ENCODE results near the gene PDLIM1. TPM values are rescaled to one million over a fixed set of nuclear protein-coding genes. Genes with fewer than 3 reads are reported as not detected.

The PDLIM1 gene
- total and polyA plus RNA-seq, 2 of the 8 experiments (the other 6 are each of a cell fraction or from before 2014, with no cell fraction given), result 169 to 245 TPM

GRCh38 chr10:95279042-95279820 is 11.6 kb downstream of the PDLIM1 start:
- Histone ChIP-seq H2AFZ (ENCODE audit: low read length) (no peak overlapping the region), H4K8ac (ENCODE audit: extremely low read depth, insufficient read depth, low read length) (no peak overlapping the region), H3K4me2 (ENCODE audit: insufficient read depth in 1 of 2, low read depth in 2 of 2, low read length in 2 of 2) (peak overlapping the region in 1 of 2 experiments; percentile 39; a peak in 1 of 4 replicates), H3K4me1 (replicated peaks in 1 of 4; ENCODE audit: control insufficient read depth in 3 of 4, insufficient read depth in 4 of 4, low read length in 3 of 4) (peaks cover 0 to 17% (median 5%) of the 10 kb centered on the region in 4 experiments; a peak in 3 of 7 replicates), H3K14ac (ENCODE audit: insufficient read length) (no peak overlapping the region), H3K36me3 (ENCODE audit: control insufficient read depth in 2 of 4, insufficient read depth in 4 of 4, low read length in 3 of 4) (no peaks in the 10 kb centered on the region), H3K79me1 (ENCODE audit: low read depth, low read length) (peaks cover 7% of the 10 kb centered on the region), H3K27ac (ENCODE audit: low read depth, low read length) (no peak overlapping the region), H3K79me2 (ENCODE audit: control insufficient read depth in 1 of 2, insufficient read depth in 2 of 2, low read length in 2 of 2) (peaks cover 26 to 97% of the 10 kb centered on the region in 2 experiments), H3K23ac (ENCODE audit: insufficient read length) (no peak overlapping the region), H2BK12ac (ENCODE audit: low read depth, low read length) (no peak overlapping the region), H4K91ac (replicated peaks; ENCODE audit: insufficient read length, low read length) (no peak overlapping the region), H3K4ac (replicated peaks; ENCODE audit: insufficient read length, low read depth, low read length) (no peak overlapping the region), H3K56ac (replicated peaks; ENCODE audit: insufficient read length, low read depth, low read length) (no peak overlapping the region), H2BK5ac (ENCODE audit: low read depth, low read length) (no peak overlapping the region), H3K27me3 (replicated peaks in 1 of 4; ENCODE audit: control insufficient read depth in 3 of 4, extremely low read depth in 1 of 4, insufficient read depth in 3 of 4, low read length in 3 of 4) (no peaks in the 10 kb centered on the region), H2BK20ac (ENCODE audit: low read length) (no peak overlapping the region), H2BK15ac (ENCODE audit: low read length) (no peak overlapping the region), H2BK120ac (replicated peaks; ENCODE audit: low read depth, low read length) (no peak overlapping the region), H3K23me2 (ENCODE audit: low read depth, low read length) (no peaks in the 10 kb centered on the region), H4K5ac (ENCODE audit: insufficient read length, low read depth, low read length) (no peak overlapping the region), H3K4me3 (ENCODE audit: extremely low read depth in 1 of 4, insufficient read depth in 2 of 4, low read depth in 3 of 4, low read length in 4 of 4) (no peak overlapping the region), H4K20me1 (replicated peaks in 1 of 2; ENCODE audit: control insufficient read depth in 1 of 2, insufficient read depth in 2 of 2, low read length in 2 of 2) (peaks cover 0 to 4% of the 10 kb centered on the region in 2 experiments), H3K18ac (ENCODE audit: extremely low read depth, low read length) (no peak overlapping the region), H3K9ac (replicated peaks in 1 of 4; ENCODE audit: extremely low read depth in 1 of 4, low read depth in 3 of 4, low read length in 3 of 4) (no peak overlapping the region), H3K9me3 (ENCODE audit: insufficient read depth in 2 of 2, low read depth in 1 of 2, low read length in 1 of 2) (no peaks in the 10 kb centered on the region), H2AK5ac (ENCODE audit: low read depth, low read length) (no peak overlapping the region)
- FAIRE-seq (no peak), DNase-seq (ENCODE audit: low read depth in 1 of 2, low spot score in 2 of 2) (no peak)
- TF ChIP-seq EZH2 (IDR thresholded peaks at IDR 0.05; ENCODE audit: low read depth, low read length, severe bottlenecking), result no peak
- no peak for TF ChIP-seq GTF2F1 (IDR thresholded peaks at IDR 0.05; ENCODE audit: borderline replicate concordance, low read depth, low read length)
- no peak for TF ChIP-seq TEAD4 (IDR thresholded peaks at IDR 0.05; ENCODE audit: low read depth, low read length)
- no peak for TF ChIP-seq RAD21 (IDR thresholded peaks at IDR 0.05 in 1 of 2, conservative IDR thresholded peaks at IDR 0.05 in 1 of 2; ENCODE audit: low read depth in 2 of 2, low read length in 2 of 2)
- no peak for TF ChIP-seq BACH1 (IDR thresholded peaks at IDR 0.05; ENCODE audit: low read length)
- TF ChIP-seq SAP30 (IDR thresholded peaks at IDR 0.05; ENCODE audit: insufficient read depth, insufficient replicate concordance, low read length), result no peak
- no peak for TF ChIP-seq SP4 (IDR thresholded peaks at IDR 0.05; ENCODE audit: low read length)
- no peak for TF ChIP-seq TAF1 (IDR thresholded peaks at IDR 0.05; ENCODE audit: low read depth, low read length)
- no peak for TF ChIP-seq USF2 (IDR thresholded peaks at IDR 0.05; ENCODE audit: low read length)
- TF ChIP-seq TCF12 (IDR thresholded peaks at IDR 0.05; ENCODE audit: low read depth, low read length), result no peak
- TF ChIP-seq POLR2A (IDR thresholded peaks at IDR 0.05; ENCODE audit: control extremely low read depth in 1 of 2, low read depth in 2 of 2, low read length in 2 of 2), result no peak
- 85% methylated on average over 4 of the region's 4 CpGs; no CpG with 5 or more reads in 1 of the 2 experiments for WGBS, 2 experiments (ENCODE audit: extremely low coverage in 1 of 2, insufficient coverage in 1 of 2, insufficient read length in 1 of 2, insufficient replicate concordance in 2 of 2, low coverage in 1 of 2, low lambda C conversion rate in 2 of 2, missing lambda C conversion rate in 1 of 2)
- ChIA-PET CTCF (ENCODE audit: partially characterized antibody) (interaction anchor here (0.7 to 4.1 kb wide), 8 partner anchors 9 to 649 kb away, joined by 3 to 23 read pairs (median 4); no protein-coding TSS in a partner anchor), POLR2A (ENCODE audit: partially characterized antibody) (interaction anchor here (1.2 to 4.1 kb wide), 3 partner anchors 9 to 15 kb away, joined by 3 to 18 read pairs (median 6); partner anchors contain the start of gene PDLIM1)

Measured in H1 (cell line).